Measurements from ENCODE around the gene DNAH10.
A peak's percentile ranks its signal among the peaks of the same experiment; 100 is the strongest.
"Not testable (repeated sequence)": the region's sequence is repeated elsewhere in the genome, so short reads cannot be mapped to it uniquely, and the experiment has no call there.

The DNAH10 gene

DNA sequence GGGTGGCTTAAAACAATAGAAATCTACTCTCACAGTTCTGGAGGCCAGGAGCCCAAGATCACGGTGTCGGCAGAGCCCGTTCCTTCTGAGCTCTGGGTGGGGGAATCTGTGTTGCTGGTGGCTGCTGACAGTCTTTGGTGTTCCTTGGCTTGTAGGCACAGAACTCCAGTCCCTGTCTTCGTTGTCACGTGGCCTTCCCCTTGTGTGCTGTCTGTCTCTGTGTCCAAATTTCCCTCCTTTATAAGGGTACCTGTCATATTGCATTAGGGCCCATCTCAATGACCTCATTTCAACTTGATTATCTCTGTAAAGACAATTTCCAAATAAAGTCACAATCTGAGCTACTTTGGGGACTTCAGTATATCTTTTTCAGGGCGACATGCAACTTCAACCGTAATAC is 128.9 kb downstream of the DNAH10 start:
- DNase-seq: no peak

DNA sequence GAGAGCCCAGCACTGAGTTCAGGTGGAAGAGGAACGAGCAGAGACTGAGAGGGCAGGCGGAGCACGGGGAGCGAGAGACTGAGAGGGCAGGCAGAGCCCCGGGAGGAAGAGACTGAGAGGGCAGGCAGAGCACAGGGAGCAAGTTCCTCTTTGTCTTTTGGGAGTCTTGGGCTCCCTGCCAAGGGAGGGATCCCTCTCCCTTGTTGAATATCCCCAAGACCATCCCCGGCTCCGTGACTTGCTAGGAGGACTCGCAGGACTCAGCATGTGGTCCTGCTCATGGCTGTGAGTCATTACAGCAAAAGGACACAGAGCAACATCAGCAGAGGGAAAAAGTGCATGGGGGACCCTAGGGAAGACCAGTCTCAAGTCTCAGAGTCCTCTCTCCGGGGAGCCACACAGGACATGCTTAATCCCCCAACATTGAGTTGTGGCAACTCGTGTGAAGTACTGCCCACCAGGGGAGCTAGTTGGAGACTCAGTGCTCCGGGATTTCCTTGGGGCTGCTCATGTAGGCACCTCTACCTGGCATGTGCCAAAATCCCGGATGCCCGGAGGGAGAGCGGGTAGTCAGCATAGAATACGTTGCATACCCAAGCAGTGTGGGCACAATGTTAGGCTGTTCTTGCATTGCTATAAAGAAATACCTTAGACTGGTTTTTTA is 129.5 kb downstream of the DNAH10 start:
- no peak for DNase-seq

DNA sequence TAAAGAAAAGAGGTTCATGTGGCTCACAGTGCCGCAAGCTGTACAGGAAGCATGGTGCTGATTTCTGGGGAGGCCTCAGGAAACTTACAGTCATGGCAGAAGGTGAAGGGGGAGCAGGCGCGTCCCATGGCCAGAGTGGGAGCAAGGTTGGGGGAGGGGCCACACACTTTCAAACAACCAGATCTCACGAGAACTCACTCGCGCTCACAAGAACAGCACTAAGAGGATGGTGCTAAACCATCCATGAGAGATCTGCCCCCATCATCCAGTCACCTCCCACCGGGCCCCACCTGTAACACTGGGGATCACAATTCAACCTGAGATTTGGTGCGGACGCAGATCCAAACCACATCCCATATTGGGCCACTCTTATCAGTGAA is 130.1 kb downstream of the DNAH10 start:
- no peak for DNase-seq

DNA sequence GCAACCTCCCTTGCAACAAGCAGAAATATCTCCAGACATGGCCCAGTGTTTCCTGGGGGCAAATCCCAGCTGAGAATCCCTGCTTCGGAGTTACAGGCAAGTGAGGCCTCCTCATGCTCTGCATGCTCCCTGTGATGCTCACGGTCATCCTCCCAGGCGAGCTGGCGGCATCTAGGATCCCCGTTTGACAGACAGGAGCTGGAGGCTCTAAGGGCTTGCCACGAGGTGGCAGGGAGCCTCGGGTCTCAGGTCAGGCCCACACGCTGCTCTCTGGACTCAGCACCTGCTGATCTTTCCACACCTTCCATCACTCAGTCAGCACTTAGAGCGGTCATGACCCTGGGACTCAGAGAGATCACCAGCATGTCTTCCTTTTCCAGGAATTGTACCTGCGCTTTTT is 130.8 kb downstream of the DNAH10 start:
- no peak for DNase-seq

DNA sequence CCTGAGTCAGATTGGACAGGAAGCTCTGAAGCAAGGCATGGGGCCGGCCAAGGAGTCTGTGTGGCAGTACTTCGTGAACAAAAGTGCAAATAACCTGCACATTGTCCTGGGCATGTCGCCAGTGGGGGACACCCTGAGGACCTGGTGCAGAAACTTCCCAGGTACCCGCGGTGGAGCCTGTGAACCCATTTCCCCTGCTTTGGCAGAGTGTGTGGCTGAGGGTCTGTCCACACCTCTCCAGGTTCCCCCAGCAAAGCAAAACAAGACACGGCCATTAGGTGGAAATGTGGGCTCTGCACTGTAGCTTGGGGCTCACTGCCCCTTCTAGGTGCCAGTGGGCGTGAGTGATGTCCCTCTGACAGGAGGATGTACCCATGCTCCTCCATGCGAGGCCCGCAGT is 131.2 kb downstream of the DNAH10 start:
- DNase-seq: no peak

DNA sequence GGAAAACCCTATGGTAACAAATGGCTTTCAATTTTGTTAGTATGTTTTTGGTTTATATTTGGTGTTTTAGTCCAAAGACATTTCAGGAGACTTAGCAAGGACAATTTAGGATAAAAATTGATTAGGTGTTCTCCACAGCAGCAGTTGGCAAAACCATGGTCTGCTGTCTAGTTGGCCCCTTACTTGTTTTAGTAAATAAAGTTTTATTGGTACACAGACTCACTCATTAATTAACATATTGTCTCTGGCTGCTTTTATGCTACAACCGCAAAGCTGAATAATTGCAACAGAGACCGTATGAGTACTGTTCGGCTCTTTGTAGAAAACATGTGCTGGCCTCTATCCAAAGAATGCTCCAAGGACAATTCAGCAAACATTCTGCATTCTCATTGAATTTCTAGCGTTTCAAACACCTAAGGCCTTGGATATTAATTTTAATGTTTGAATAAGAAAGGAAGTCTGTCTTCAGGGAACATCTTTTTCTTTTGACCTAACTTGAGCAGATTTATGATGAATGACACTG is 132.8 kb downstream of the DNAH10 start:
- no peak for DNase-seq

DNA sequence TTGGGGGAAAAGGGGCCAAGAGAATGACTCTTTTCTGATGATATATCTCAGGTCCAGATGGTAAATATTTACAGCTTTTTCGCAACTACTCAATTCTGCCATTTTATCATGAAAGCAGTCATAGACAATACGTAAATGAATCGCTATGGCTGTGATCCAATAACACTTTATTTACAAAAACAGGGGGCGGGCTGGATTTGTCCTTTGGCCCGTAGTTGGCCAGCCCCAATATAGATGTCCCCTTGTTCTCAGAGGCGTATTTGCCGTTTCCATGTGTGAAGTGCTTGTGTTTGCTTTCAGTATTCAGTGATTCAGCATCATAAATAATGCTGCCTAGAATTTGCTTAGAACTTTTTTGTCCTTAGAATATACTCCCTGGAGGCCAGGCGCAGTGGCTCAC is 133.3 kb downstream of the DNAH10 start:
- no peak for DNase-seq

DNA sequence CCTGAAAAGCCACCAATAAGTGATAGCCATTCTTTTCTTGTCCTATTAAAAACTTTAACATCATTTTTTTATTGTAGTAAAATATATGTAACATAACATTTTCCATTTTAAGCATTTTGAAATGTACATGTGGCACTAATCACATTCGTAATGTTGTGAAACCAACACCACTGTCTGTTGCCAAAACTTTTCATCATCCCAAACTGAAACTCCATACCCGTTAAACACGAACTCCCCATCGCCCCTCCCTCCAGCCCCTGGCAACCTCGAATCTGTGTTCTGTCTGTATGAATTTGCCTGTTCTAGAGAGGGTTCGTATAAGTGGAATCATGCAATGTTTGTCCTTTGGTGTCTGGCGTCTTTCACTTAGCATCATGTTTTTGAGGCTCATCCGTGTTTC is 134.7 kb downstream of the DNAH10 start:
- no peak for DNase-seq

DNA sequence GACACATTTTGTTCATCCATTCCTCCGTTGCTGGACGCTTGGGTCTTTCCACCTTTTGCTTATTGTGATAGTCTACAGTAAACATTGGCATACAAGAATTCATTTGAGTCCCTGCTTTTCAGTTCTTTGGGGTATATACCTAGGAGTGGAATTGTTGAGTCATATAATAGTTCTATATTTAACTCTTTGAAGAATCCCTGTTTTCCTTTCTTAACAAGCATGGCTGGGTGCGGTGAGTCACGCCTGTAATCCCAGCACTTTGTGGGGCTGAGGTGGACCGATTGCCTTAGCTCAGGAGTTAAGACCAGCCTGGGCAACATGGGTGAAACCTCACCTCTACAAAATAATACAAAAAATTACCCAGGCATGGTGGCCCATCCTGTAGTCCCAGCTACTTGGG is 135.1 kb downstream of the DNAH10 start:
- no peak for DNase-seq

DNA sequence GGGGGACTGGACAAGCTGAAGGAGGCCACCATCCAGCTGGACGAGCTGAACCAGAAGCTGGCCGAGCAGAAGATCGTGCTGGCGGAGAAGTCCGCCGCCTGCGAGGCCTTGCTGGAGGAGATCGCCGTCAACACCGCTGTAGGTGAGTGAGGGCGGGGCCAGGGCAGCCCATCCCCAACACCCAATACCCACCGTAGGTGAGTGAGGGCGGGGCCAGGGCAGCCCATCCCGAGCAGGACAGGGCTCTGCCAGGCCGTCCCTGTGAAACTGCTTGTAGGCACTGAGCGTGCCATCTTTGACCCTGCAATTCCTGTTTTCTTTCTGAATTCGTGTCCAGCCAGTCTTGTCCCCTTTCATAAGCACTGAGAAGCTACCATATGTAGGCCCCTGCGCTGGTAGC is 136.6 kb downstream of the DNAH10 start:
- no peak for DNase-seq

DNA sequence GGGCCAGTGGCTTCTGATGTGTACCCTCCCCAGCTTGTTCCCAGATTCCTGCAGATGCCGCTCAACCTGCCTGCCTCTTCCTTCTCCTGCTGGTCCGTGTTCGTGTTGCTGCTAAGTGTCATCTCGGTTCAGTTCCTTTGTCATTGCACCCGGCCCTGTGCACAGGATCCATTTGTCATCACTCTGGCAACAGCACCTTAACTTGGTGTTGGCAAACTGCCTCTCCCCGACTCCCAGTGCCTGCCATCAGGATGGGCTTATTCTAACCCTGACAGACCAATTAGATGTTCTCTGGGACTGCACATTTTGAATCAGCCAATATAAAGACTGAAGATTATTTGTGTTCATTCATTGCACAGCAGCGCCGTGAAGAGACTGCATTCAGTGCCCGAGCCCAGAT is 137.3 kb downstream of the DNAH10 start:
- DNase-seq: no peak

DNA sequence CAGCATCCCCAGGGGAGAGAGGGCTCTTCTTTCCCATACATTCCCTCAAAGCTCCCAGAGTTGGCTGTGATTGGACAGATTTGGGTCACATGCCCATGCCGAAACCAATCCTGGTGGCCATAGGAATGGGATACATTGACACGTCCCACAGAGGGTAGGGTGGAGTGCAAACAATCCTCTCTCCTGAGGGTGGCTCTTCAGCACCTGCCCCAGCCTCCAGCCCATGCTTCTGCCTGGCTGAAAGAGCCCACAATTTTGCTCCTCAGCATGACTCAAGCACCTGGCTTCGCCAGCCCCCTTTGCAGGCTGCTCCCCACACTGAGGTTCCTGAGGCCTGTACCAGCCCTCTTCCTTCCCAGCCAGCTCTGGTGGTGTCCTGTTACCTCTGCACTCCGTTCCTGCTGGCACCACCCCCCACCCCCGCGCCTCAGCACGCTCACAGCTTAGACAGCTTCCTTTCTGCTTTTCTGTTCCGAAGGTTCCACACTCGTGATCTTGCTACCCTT is 138.8 kb downstream of the DNAH10 start:
- no peak for DNase-seq

DNA sequence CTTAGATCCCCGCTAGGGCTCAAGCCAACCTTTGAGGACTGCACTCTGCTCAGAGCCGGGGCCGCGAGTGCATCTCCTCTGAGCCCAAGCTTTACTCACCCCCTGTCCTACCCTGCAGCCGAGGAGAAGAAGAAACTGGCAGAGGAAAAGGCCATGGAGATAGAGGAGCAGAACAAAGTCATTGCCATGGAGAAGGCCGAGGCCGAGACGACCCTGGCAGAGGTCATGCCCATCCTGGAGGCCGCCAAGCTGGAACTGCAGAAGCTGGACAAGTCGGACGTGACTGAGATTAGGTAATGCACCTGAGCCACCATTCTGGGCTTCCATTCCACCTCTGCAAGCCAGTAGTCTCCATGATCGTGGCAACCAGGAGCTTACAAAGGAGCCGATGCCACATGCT is 140.7 kb downstream of the DNAH10 start:
- no peak for DNase-seq

DNA sequence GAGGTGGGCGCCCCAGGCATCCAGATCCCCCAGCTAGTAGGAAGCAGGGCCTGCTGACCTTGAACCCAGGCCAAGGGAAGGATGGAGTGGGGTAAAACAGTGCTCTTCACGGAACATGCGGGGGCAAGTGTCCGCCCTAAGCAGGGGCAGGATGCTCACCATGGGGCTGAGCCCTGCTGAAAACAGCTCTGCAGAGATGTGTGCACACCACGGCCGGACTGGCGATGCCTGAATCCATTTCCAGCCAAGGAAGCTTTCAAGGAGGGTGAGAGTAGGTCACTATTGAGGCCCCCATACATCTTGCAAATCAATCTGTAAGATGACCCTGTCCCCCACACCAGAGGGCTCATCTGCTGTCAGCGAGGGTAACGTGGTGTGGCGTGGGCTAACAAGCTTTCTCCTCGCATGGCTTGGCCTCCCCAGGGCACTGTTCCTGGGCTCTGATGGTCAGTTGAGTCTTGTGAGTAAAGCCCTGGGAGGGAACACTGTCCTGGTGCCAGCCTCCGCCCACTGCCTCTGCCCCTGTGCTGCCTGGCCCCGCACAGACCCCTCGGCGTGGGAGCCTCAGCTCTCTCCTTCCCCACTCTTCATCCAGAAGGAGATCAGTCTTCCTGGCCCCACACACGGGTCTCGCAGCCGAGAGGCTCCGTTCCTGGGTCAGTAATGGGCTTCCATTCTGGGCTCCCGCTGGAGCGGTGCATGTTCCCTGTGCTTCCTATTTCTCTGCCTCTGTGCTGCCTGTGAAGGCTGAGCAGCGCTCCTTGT is 141.4 kb downstream of the DNAH10 start:
- DNase-seq: no peak

DNA sequence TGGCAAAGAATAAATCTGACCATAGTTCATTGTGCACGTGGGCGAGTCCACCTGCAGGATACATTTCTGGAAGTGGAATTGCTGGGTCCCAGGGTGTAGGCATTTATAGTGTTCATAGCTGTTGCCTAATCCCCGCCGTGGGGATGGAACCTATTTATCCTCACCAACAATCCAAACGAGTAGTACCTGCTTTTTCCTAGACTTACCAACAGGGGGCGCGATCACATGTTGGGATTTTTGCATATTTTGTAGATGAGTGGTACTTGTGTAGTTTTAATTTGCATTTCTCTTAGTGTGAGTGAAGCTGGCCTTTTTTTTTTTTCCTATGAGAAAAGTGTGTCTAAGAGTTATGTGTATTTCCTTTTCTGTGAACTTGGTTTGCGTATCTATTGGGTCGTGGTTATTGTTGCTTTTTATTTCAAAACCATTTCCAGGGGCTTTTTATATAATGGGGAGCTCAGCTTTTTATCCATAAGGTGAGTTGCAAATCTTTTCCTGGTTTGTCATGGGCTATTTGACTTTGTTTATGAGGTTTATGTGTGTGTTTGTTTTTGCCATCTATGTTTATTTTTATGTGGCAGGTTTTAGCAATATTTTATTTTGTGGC is 143.3 kb downstream of the DNAH10 start:
- peak; percentile 43 for DNase-seq

DNA sequence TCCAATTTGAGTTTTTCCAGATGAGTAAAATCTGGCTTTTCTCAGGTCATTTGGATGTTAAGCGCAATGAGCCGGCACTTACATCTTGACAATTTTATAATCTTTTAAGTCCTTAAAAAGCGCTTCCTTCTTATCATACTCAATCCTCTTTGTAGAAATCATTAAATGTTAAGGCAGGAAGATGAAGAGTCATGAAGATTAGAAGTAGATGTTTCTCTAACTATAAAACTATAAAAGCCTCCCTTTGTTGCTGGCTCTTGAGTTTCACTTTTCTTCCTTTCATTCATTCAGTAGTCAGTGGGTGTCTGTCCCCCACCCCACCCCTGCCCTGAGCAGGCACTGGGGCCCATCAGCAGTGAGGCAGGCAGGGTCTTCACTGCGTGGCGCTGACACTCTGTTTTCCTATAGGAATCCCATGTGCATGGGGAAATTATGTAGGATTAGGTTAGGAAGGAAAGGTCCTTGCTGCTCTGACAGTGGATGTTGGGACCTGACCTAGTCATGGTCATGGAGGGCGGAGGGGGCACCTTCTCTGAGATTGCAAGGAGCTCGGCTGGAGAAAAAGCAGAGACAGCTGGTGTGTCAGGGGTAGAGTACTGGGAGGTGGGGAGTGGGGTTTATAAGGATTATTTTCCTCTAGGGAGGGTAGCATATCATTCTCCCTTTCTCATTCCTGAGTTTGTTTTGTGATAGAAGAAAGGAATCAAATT is 144.8 kb downstream of the DNAH10 start:
- DNase-seq: no peak

DNA sequence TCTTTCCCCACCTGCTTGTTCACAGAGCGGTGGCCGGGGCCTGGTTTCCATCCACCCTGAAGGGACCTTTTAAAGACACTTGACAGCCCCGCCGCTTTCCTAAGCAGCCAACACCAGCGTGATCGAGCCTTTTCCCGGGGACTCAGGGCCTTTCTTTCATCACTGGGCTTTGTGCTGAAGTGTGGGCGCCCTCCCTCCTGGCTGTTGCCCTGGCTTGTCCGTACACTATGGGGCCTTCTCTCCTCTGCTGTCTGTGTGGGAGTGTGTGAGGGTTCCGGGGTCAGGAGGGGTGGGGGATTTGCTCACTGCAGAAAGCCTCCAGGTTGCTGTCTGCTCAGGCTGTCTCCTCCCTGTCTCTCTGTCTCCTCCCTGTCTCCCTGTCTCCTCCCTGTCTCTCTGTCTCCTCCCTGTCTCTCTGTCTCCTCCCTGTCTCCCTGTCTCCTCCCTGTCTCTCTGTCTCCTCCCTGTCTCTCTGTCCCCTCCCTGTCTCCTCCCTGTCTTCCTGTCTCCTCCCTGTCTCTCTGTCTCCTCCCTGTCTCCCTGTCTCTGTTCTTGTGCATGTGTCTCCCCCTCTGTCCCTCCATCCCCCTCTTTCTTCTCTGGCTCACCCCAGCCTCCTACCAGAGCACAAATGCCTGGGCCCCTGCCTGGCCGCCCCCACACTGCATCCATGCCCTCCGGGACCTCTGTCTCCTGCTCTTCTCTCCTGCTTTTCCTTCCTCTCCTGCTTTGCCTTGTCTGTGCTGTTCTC is 145.8 kb downstream of the DNAH10 start:
- no peak for DNase-seq

DNA sequence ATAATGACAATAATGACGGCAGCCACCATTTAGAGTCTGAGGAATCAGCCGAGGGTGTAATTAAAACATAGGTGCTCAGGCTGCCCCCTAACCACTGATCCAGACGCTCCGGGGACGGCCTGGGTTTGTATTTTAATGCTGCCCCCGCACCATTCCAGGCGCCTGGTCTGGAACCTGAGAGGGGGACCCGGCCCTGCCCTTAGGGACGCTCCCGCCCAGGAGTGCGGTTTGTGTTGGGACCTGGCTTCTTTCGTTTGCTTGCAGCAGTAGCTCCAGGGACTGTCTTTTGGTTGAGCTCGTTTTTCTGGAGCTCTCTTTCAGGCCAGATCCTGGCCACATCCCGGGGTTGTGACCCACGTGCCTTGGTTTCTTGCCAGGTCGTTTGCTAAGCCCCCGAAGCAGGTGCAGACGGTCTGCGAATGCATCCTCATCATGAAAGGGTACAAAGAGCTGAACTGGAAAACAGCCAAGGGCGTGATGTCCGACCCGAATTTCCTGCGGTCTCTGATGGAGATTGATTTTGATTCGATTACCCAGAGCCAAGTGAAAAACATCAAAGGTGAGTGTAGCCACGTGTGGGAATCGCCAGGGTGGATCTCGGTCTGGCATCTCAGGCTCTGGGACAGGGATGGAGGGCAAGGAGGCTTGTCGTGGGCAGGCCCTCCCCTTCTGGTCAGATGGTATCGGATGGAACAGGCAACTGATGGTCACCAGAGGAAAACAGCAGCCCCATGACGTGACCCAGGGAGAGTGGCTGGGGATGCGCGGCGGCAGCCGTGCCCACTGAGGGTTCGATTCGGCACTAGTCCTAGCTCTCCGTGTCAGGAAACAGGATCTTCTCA is 147.0 kb downstream of the DNAH10 start:
- no peak for DNase-seq

DNA sequence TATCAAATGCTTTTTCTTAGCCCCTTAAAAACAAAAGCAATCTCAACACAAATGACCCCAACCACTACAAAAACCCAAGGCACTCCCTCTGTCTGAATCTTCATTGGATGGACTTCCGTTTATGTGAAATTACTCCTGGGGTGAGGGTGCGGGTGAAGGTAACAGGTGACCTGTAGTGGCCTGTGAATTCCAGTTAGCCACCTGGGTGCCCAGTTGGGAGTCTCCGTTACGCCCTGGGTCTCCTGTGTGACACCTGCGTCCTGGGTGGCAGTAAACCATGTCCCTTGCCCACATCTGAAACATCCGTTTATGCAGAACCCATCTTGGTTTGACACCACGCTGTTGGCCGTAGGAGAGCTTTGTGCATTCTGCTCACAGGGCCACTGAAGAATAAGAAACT is 148.0 kb downstream of the DNAH10 start:
- DNase-seq: no peak

DNA sequence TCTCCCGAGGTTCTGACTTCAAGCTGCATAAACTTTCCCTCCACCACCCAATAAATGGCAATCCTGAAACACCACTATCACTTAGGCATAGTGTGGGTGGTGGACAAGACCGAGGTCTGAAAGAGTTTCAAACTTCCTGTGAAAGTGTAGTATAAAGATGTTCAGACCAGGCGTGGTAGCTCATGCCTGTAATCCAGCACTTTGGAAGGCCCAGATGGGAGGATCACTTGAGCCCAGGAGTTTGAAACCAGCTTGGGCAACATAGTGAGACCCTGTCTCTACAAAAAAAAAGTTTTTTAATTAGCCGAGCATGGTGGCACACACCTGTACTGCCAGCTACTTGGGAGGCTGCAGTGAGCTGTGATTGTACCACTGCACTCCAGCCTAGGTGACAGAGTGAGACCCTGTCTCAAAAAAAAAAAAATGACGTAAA is 148.7 kb downstream of the DNAH10 start:
- no peak for DNase-seq

DNA sequence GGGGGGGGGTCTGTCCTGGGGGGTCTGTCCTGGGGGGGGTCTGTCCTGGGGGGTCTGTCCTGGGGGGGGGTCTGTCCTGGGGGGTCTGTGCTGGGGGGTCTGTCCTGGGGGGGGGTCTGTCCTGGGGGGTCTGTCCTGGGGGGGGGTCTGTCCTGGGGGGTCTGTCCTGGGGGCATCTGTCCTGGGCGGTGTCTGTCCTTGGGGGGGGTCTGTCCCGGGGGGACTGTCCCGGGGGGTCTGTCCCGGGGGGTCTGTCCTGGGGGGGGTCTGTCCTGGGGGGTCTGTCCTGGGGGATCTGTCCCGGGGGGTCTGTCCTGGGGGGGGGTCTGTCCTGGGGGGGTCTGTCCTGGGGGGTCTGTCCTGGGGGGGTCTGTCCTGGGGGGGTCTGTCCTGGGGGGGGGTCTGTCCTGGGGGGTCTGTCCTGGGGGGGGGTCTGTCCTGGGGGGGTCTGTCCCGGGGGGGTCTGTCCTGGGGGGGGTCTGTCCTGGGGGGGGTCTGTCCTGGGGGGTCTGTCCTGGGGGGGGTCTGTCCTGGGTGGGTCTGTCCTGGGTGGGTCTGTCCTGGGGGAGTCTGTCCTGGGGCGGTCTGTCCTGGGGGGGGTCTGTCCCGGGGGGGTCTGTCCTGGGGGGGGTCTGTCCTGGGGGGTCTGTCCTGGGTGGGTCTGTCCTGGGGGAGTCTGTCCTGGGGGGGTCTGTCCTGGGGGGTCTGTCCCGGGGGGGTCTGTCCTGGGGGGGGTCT is 149.7 kb downstream of the DNAH10 start:
- DNase-seq: not testable (repeated sequence)

Measured in activated CD4-positive, alpha-beta T cell treated with anti-CD3 and anti-CD28 coated beads for 1 hour (primary cell).